Posterior cingulate gyrus (tissue), 11 donors: ENCODE measurements around the gene TFF1.

Source experiments
- DNase-seq, 10 donors: peaks; one replicate each; pipeline versions ENCODE4 v3.0.0 to v3.0.0-alpha.2; 2020 to 2021; ENCODE audit warnings: mixed read lengths in 3 of 10
- intact Hi-C: fragments of 100-400 bp; cut with DNase I; formaldehyde crosslinking; loops from one replicate; pipeline ENCODE4 v1.15.1; 2023

The TFF1 gene

GRCh38 chr21:42367367-42368165, 1.2 kb upstream of the TFF1 start:
- DNase-seq, result peak in 2 of 10 donors; percentile 40 to 78
- intact Hi-C loops, result no loop called here

DNA sequence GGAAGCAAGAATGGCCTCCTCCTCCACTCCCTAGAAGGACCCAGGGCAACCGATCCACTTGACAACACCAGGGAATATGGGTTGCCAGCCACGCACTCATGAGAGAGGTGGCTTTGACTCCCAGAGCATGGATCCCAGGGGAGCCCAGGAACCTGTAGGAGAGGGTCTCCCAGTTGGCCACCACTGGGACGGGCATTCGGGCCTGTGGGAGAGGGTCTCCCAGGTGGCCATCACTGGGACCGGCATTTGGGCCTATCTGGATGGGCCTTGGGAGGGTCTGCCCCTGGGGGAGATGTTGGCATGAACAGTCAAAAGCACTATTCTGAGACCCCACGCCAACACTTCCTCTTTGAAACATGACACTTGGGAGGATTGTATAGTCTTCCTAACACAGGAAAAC, 565 bp downstream of the TFF1 start:
- intact Hi-C loops, result no loop called here
- DNase-seq, result peak in 2 of 10 donors; percentile 71 to 74

DNA sequence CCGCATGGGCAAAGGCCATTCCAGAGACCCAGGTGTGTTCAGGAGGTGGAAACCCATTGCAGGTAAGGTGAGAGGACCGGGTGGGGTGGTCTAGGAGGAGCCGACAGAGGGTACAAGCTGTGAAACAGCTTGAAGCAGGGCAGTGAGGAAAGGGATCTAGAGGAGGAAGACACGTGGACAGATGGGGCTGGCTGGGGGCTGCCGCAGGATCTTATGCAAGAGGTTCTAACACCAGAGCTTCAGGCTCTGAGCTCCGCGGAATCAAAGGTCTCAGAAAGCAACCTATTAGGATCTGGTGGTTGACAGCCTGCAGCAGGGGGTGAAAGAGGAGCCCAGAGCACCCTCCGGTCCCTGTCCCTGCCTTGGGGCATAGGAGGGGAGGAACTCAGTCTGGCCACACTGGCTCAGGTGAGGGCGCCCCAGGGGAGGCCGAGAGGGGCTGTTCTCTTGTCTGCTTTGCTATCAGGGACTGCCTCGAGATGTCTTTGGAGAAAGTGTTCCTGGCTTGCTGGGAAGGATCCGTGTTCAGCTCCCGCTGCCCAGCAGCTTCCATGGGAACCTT, 1.9 kb downstream of the TFF1 start:
- intact Hi-C loops, result no loop called here
- DNase-seq, result peak in 2 of 10 donors; percentile 36 to 49

DNA sequence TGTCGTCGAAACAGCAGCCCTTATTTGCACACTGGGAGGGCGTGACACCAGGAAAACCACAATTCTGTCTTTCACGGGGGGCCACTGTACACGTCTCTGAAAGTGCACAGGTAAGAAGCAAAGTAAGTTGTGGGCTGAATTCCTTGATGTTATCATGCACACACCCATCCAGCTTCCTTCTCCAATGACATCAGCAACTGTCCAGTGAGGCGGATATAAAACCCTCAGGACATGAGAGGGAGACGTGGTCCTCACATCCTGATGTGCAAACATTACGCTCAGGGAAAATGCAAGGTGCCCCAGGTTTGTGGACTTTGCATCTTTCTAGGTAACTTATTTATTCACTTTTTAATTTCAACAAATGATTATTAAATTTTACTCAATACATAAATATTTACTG, 3.0 kb downstream of the TFF1 start:
- peak in 2 of 10 donors; percentile 27 to 41 for DNase-seq
- intact Hi-C loops, result no loop called here

GRCh38 chr21:42362700-42363099, 3.6 kb downstream of the TFF1 start:
- intact Hi-C loops, result no loop called here
- no peak for DNase-seq

DNA sequence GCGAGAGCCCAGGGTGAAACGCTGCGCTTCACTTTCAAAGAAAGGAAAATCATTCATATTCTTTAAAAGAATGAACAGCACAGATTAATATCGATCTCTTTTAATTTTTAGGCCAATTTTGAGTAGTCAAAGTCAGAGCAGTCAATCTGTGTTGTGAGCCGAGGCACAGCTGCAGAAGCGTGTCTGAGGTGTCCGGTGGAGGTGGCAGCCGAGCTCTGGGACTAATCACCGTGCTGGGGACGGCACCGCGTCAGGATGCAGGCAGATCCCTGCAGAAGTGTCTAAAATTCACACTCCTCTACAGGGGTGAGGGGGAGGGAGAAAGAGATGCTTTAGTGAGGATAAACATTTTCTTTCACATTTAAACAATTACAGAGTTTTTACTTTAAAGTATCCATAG, 4.1 kb downstream of the TFF1 start:
- intact Hi-C loops, result no loop called here
- peak in 2 of 10 donors; percentile 81 to 82 for DNase-seq

DNA sequence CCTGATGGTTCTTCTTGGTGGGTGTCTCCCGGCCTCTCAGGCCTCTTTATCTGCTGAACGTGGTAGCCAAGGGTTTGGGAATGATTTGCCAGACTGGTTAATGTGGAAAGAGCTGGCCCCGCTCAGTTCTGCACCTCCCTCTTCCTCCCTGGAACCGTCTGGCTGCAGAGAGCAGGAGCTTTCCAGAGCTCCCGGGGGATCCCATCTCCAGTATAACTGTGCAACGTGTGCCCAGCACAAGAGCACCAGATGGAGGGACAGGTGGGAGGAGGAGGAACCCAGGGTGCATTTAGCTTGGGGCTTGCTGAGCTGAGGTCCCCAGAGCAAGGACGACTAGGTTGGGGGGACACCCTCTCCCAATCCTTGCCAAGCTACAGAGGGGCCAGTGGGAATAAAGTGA, 5.0 kb downstream of the TFF1 start:
- DNase-seq, result peak in 2 of 10 donors; percentile 13 to 22
- intact Hi-C loops, result no loop called here

GRCh38 chr21:42360317-42360716, 6.0 kb downstream of the TFF1 start:
- DNase-seq, result peak in 1 of 10 donors; percentile 39
- intact Hi-C loops, result no loop called here

DNA sequence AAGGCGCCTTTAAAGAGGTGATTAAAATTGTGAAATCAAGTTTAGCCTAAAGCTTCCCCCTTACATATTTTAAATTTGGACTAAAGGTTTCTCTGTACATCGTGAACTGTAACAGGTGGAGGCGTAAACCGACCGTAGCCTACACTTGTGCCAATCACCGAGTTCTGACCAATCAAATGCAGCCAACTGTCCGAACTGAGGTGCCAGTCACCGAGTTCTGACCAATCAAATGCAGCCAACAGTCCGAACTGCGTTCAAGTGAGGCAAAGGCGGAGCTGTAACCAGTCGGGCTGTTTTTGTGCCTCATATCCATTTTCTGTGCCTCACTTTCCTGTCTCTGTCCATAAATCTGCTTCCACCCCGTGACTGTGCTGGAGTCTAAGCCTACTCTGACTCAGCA, 7.4 kb downstream of the TFF1 start:
- intact Hi-C loops, result no loop called here
- DNase-seq, result peak in 1 of 10 donors; percentile 17

DNA sequence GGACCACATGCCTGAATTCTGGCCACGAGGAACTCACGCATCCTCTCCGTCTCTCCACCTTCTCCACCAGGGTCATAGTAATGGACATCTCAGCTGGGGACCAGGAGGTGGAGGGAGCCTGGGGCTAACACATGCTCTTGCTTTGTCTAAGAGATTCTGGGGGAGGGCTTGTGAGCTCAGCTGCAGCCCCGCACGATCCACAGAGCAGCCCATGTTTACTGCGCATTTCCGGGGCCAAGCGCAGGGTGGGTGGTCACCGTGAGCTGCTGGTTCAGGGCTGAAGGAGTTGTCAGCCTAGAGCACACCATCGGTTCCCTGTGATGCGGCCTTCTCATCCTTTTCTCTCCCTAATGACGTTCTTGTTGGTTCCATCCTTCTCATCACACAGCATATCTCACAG, 8.1 kb downstream of the TFF1 start:
- intact Hi-C loops, result no loop called here
- DNase-seq, result peak in 2 of 10 donors; percentile 34 to 49

GRCh38 chr21:42357307-42357706, 9.0 kb downstream of the TFF1 start:
- intact Hi-C loops, result no loop called here
- peak in 1 of 10 donors; percentile 2 for DNase-seq

- DNase-seq, result peak in 1 of 10 donors; percentile 20
- intact Hi-C loops, result no loop called here
Observed at GRCh38 chr21:42356650-42357049, 9.7 kb downstream of the TFF1 start.

DNA sequence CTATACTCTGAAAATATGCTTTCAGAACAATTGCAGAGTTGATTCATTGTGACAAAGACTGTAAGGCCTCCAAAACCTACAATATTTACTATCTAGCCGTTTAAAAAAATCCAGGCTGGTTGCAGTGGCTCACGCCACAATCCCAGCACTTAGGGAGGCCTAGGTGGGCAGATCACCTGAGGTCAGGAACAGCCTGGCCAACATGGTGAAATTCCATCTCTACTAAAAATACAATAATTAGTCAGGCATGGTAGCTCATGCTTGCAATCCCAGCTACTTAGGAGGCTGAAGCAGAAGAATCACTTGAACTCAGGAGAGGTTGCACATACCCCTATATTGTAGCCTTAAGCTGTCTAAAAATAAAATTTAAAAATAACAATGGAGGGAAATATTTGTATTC, 10.3 kb downstream of the TFF1 start:
- no peak for DNase-seq
- intact Hi-C loops, result no loop called here

DNA sequence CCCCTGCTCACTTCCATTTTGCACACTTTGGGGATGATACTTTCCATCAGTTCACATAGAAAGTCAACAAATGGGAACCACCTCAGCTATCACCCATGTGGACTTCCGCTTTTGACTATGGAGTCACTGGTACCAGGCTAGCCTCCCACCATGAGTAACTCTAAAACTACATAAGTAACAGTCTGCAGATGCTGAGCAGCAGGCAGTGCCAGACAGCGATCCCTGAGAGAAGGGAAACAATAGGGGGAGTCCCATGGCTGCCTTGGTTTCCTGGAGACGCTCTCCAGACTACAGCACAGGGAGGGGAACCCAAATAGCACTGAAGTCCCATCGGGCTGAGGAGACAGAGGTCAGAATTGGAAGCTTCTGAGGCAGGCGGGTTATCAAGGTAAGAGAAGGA, 12.7 kb downstream of the TFF1 start:
- intact Hi-C loops, result no loop called here
- no peak for DNase-seq

- intact Hi-C loops, result no loop called here
- peak in 1 of 10 donors; percentile 24 for DNase-seq
Observed at GRCh38 chr21:42352441-42353095, 13.8 kb downstream of the TFF1 start.

- intact Hi-C loops, result no loop called here
- DNase-seq, result peak in 1 of 10 donors; percentile 36
Observed at GRCh38 chr21:42351626-42352440, 14.5 kb downstream of the TFF1 start.

- DNase-seq, result peak in 1 of 10 donors; percentile 63
Observed at GRCh38 chr21:42350927-42351426, 15.4 kb downstream of the TFF1 start, which contains the start of gene TFF2. Gene TFF2 (minus strand): TSS chr21:42350994. CDS start chr21:42350957, 37 bp downstream.

GRCh38 chr21:42350318-42350910, 15.9 kb downstream of the TFF1 start:
- intact Hi-C loops, result no loop called here
- DNase-seq, result peak in 1 of 10 donors; percentile 65

More at GRCh38 chr21:42350927-42351426, 15.4 kb downstream of the TFF1 start, which contains the start of gene TFF2:
- intact Hi-C loops, result no loop called here

DNA sequence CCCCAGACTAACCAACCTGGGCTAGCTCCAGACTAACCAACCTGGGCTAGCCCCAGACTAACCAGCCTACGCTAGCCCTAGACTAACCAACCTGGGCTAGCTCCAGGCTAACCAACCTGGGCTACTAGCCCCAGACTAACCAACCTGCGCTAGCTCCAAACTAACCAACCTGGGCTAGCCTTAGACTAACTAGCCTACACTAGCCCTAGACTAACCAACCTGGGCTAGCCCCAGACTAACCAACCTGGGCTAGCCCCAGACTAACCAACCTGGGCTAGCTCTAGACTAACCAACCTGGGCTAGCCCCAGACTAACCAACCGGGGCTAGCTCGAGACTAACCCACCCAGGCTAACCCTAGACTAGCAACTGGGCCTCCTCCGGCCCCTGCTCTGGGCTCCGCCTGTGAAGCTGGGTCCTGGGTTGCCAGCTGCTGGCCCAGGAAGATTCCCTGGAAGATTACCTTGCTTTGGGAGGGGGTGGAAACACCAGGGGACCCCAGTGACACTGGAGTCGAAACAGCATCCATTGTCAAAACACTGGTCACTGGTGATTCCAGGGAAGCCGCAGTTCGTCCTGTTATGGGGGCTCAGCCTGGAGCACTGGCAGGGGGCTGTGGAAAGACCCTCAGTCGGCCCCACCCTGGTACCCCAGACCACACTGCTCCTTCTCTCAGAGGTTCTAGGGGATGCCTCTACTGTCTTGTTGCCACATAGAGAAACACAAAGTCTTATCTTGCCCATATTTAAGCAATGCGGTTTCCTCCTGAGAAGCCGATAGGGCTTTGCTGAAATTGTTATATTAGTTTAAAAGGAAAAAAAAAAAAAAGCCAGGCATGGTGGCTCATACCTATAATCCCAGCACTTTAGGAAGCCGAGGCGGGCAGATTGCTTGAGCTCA, 16.7 kb downstream of the TFF1 start:
- intact Hi-C loops, result loop anchor here (10.0 kb wide), 1 partner anchor 95 kb away; no protein-coding TSS in a partner anchor
- peak in 1 of 10 donors; percentile 64 for DNase-seq
